K562 (cell line): ENCODE results near the gene C6orf47. TPM values are rescaled to one million over a fixed set of nuclear protein-coding genes. Genes with fewer than 3 reads are reported as not detected.

Experiments
- ATAC-seq: fragments of 200-7000 bp; cut with Tn5 transposase; 3 replicates; pipeline ENCODE4 v1.9.1; 2020; ENCODE audit warnings: moderate library complexity
- BruUV-seq: library from RNA; stranded (reverse); fragments of 400-500 nt; replicated peaks from 2 replicates; lab custom pipeline; 2021; lab: Mats Ljungman, UMichigan
- CTCF ChIA-PET: fragments of 300-600 bp; formaldehyde crosslinking; extraction: SDS; loops from one replicate; lab custom pipeline; 2021; ENCODE audit warnings: low intra/inter-chr PET ratio; lab: Yijun Ruan, JAX
- POLR2A ChIA-PET: fragments of 300-600, 350-650 bp; sonication (Branson Sonifier 250); formaldehyde crosslinking; extraction: SDS; loops from one replicate; lab custom pipeline; 2021; ENCODE audit warnings: antibody characterized with exemption, inconsistent platforms; lab: Yijun Ruan, JAX
- DNase-seq, 4 experiments: peaks; one replicate each; pipeline versions ENCODE4 v3.0.0 to v3.0.0-alpha.2; 2011 to 2018; ENCODE audit warnings: low spot score in 3 of 4, mixed read lengths in 3 of 4; ENCODE audit errors: extremely low read depth in 1 of 4
- FAIRE-seq: peaks from 2 replicates; lab custom pipeline; 2011; peaks lifted over from hg19 to GRCh38; lab: Jason Lieb, UNC
- H2AFZ ChIP-seq: 2 replicates; pipeline ENCODE4 v1.6.0; 2011; ENCODE audit warnings: low read depth, low read length, control low read depth, inconsistent platforms
- H3K27ac ChIP-seq: fragments of 200-600 bp; 3 replicates; pipeline ENCODE4 v1.8.0; 2011; ENCODE audit warnings: low read depth, mild to moderate bottlenecking, control low read depth, inconsistent platforms, low read length, moderate library complexity, mixed read lengths; ENCODE audit errors: extremely low read depth
- H3K27me3 ChIP-seq, 2 experiments: fragments of 300-600 bp in 1 of 2; 2 replicates in 1 of 2; 3 replicates in 1 of 2; pipeline versions ENCODE4 v1.6.0 to v1.8.0; 2011; ENCODE audit warnings: inconsistent platforms in 2 of 2, low read length in 2 of 2, mild to moderate bottlenecking in 1 of 2, mixed read lengths in 1 of 2, moderate library complexity in 1 of 2; ENCODE audit not compliant: control insufficient read depth in 2 of 2, insufficient read depth in 2 of 2
- H3K36me3 ChIP-seq: fragments of 300-600 bp; 3 replicates; pipeline ENCODE4 v1.8.0; 2011; ENCODE audit warnings: mild to moderate bottlenecking, low read length, inconsistent platforms; ENCODE audit not compliant: control insufficient read depth, insufficient read depth
- H3K4me1 ChIP-seq, 2 experiments: fragments of 200-600 bp in 1 of 2; replicated peaks in 1 of 2; 2 replicates in 1 of 2; 3 replicates in 1 of 2; pipeline versions ENCODE4 v1.5.1 to v1.8.0; 2011; ENCODE audit warnings: inconsistent platforms in 2 of 2, low read length in 2 of 2, mild to moderate bottlenecking in 1 of 2, mixed read lengths in 1 of 2, moderate library complexity in 1 of 2; ENCODE audit not compliant: control insufficient read depth in 2 of 2, insufficient read depth in 2 of 2
- H3K4me2 ChIP-seq: 2 replicates; pipeline ENCODE4 v1.6.1; 2011; ENCODE audit warnings: low read length, control low read depth, inconsistent platforms, mixed read lengths; ENCODE audit not compliant: insufficient read depth
- H3K4me3 ChIP-seq: fragments of 200-600 bp; sonication (generic), shearing (Covaris generic); 2 replicates; pipeline ENCODE4 v1.5.1; 2016; ENCODE audit warnings: control low read depth, inconsistent platforms
- H3K79me2 ChIP-seq: fragments of 200-600 bp; 3 replicates; pipeline ENCODE4 v1.8.0; 2011; ENCODE audit warnings: low read length, inconsistent platforms; ENCODE audit not compliant: control insufficient read depth, insufficient read depth
- H3K9ac ChIP-seq, 2 experiments: 2 replicates each; pipeline versions ENCODE4 v1.6.0 to v1.6.1; 2011; ENCODE audit warnings: low read depth in 2 of 2, low read length in 2 of 2, control low read depth in 1 of 2, inconsistent platforms in 1 of 2, mild to moderate bottlenecking in 1 of 2, mixed read lengths in 1 of 2; ENCODE audit not compliant: insufficient read depth in 1 of 2
- H3K9me1 ChIP-seq: one replicate; pipeline ENCODE4 v1.6.0; 2011; ENCODE audit warnings: inconsistent platforms, mild to moderate bottlenecking, low read length, moderate library complexity; ENCODE audit not compliant: control insufficient read depth, insufficient read depth
- H3K9me3 ChIP-seq: replicated peaks from 2 replicates; pipeline ENCODE4 v1.5.1; 2011; ENCODE audit warnings: low read depth, low read length, inconsistent platforms; ENCODE audit not compliant: control insufficient read depth, insufficient read depth
- H4K20me1 ChIP-seq: replicated peaks from 2 replicates; pipeline ENCODE4 v1.6.1; 2011; ENCODE audit warnings: low read length, inconsistent platforms, mixed read lengths; ENCODE audit not compliant: control insufficient read depth, insufficient read depth
- CBX3 ChIP-seq, 2 experiments: IDR thresholded peaks; 1 replicate in 1 of 2; 2 replicates in 1 of 2; pipeline ENCODE4 v1.6.1; 2012; ENCODE audit warnings: inconsistent platforms in 2 of 2, low read length in 2 of 2, borderline replicate concordance in 1 of 2, control low read depth in 1 of 2
- EGR1 ChIP-seq: fragments of 450-650 bp; conservative IDR thresholded peaks from 2 replicates; pipeline ENCODE4 v1.6.1; 2017; ENCODE audit warnings: mild to moderate bottlenecking
- ETS1 ChIP-seq: conservative IDR thresholded peaks from 2 replicates; pipeline ENCODE4 v1.6.1; 2011; ENCODE audit warnings: low read depth, mild to moderate bottlenecking, low read length; ENCODE audit not compliant: control insufficient read depth
- SP1 ChIP-seq: sonication (generic); formaldehyde crosslinking; IDR thresholded peaks from 2 replicates; pipeline ENCODE4 v1.8.1; 2022; ENCODE audit warnings: mild to moderate bottlenecking, missing genetic modification reagents
- SUPT5H ChIP-seq: fragments of 450-650 bp; IDR thresholded peaks from 2 replicates; pipeline ENCODE4 v1.6.1; 2016
- TAF1 ChIP-seq: IDR thresholded peaks from 2 replicates; pipeline ENCODE4 v1.6.1; 2011; ENCODE audit warnings: mild to moderate bottlenecking, low read length, moderate library complexity; ENCODE audit not compliant: insufficient read depth, control insufficient read depth, severe bottlenecking; ENCODE audit errors: extremely low read depth
- TBL1XR1 ChIP-seq, 2 experiments: IDR thresholded peaks; 2 replicates each; pipeline ENCODE4 v1.6.1; 2012; ENCODE audit warnings: improper control_type of control experiment in 2 of 2, low read length in 2 of 2, mild to moderate bottlenecking in 1 of 2
- ZBTB17 ChIP-seq: fragments of 450-650 bp; formaldehyde crosslinking; IDR thresholded peaks from 2 replicates; pipeline ENCODE4 v1.4.0; 2020; ENCODE audit warnings: mild to moderate bottlenecking
- ZNF174 ChIP-seq: fragments of 250-450 bp; sonication (Bioruptor Pico); IDR thresholded peaks from 2 replicates; pipeline ENCODE4 v1.4.0; 2020; ENCODE audit warnings: mild to moderate bottlenecking
- ZNF655 ChIP-seq: fragments of 250-450 bp; sonication (Bioruptor Pico); IDR thresholded peaks from 2 replicates; pipeline ENCODE4 v1.5.0; 2021
- WGBS: fragments of 100-300 bp; shearing (Covaris generic); methylation state at CpG from one replicate; pipeline ENCODE4 v1.1.6; 2016; ENCODE audit warnings: low coverage, mixed read lengths; ENCODE audit not compliant: insufficient coverage; ENCODE audit errors: missing lambda C conversion rate; 5-methylcytosine and 5-hydroxymethylcytosine counted together
- in situ Hi-C: fragments of 300-500 bp; cut with MboI; formaldehyde crosslinking; loops from 4 replicates; pipeline ENCODE4 v1.15.0; 2018; ENCODE audit warnings: inconsistent platforms, mixed read lengths
- intact Hi-C: fragments of 100-400 bp; cut with micrococcal nuclease; formaldehyde crosslinking; loops from 2 replicates; pipeline ENCODE4 v1.14.2; 2022
- polyA plus RNA-seq, 8 experiments: library from polyadenylated mRNA; depleted of rRNA in 4 of 8; stranded (reverse) in 5 of 8; unstranded in 3 of 8; fragments of >200 nt; fragmentation: Nextera tagmentation in 2 of 8; fragmentation: Illumina TruSeq in 1 of 8; extraction: Ambion mirVana in 2 of 8; extraction: Trizol in 1 of 8; gene quantifications; 2 replicates each; pipeline versions ENCODE4 v1.2.1 to v1.2.3, GENCODE V29; 2011 to 2014; ENCODE audit warnings: inconsistent platforms in 1 of 8, missing spikeins in 1 of 8
- total RNA-seq, 7 experiments: library from RNA; depleted of rRNA in 6 of 7; stranded (reverse); fragments of >200 nt in 6 of 7; fragmentation: Illumina TruSeq in 2 of 7; extraction: Trizol in 2 of 7; gene quantifications; 2 replicates each; pipeline versions ENCODE4 v1.2.1 to v1.2.3, GENCODE V29; 2011 to 2021; ENCODE audit warnings: low replicate concordance in 1 of 7
- TF ChIP-seq, protein P1 (sequence below): fragments of 450-650 bp; IDR thresholded peaks from 2 replicates; pipeline ENCODE4 v1.6.1; 2017; ENCODE audit warnings: mild to moderate bottlenecking, moderate library complexity
- TF ChIP-seq, protein P2 (sequence below): fragments of 250-450 bp; sonication (Bioruptor Pico); IDR thresholded peaks from 2 replicates; pipeline ENCODE4 v1.8.0; 2022; ENCODE audit warnings: moderate library complexity, mild to moderate bottlenecking, inconsistent platforms

The C6orf47 gene
- total and polyA plus RNA-seq, 9 of the 15 experiments (the other 6 are each of a cell fraction or from before 2014, with no cell fraction given) = 0.14 to 43.8 (median 27.0) TPM

GRCh38 chr6:31655349-31656237 lies 5.0 kb downstream of the C6orf47 start, which contains the start of gene APOM (continued):
- TF ChIP-seq ETS1 (no peak), SUPT5H (peak; percentile 44; the same call in 1 of the 2 replicates)

- WGBS = 90% methylated on average over 8 of the region's 8 CpGs
- H3K27me3 ChIP-seq = no peaks in the 10 kb centered on the region
- ATAC-seq (no peak), FAIRE-seq (no peak), DNase-seq (no peak)
- peaks cover 59% of the 10 kb centered on the region for H3K36me3 ChIP-seq
- H3K27ac ChIP-seq = no peak overlapping the region
- peaks cover 37 to 38% of the 10 kb centered on the region in 2 experiments for H3K4me1 ChIP-seq
- POLR2A ChIA-PET = interaction anchor here (0.6 to 8.5 kb wide), 14 partner anchors 8 to 209 kb away, joined by 3 to 267 read pairs (median 9); partner anchors contain the start of genes C6orf47, CSNK2B, GPANK1 and LSM2
- H3K9me1 ChIP-seq = no peaks in the 10 kb centered on the region
- in situ Hi-C loops (no loop called here), intact Hi-C loops (no loop called here)
- no peak overlapping the region for H3K9ac ChIP-seq
- no TSS peak for BruUV-seq
- no peak overlapping the region for H3K4me3 ChIP-seq
- no peaks in the 10 kb centered on the region for H3K9me3 ChIP-seq
- peaks cover 10% of the 10 kb centered on the region for H4K20me1 ChIP-seq
- CTCF ChIA-PET = no interaction called here
- H3K4me2 ChIP-seq = no peak overlapping the region
- no peak overlapping the region for H2AFZ ChIP-seq
- peaks cover 85% of the 10 kb centered on the region for H3K79me2 ChIP-seq
- no peak for TF ChIP-seq ZNF655 (CRISPR knock-in tag)
- TF ChIP-seq TAF1 = no peak
- 0 out of 2 replicates have a peak, but pooled peaks have one; percentile 20 for TF ChIP-seq SP1 (CRISPR knock-in tag)
- no peak for TF ChIP-seq TBL1XR1 (IDR thresholded peaks at IDR 0.05; ENCODE audit: low read length in 2 of 2)
- 0 out of 2 replicates have a peak, but pooled peaks have one; percentile 3 for TF ChIP-seq EGR1
- no peak for TF ChIP-seq ZBTB17 (CRISPR knock-in tag)
- TF ChIP-seq ZNF174 (CRISPR knock-in tag) = 0 out of 2 replicates have a peak, but pooled peaks have one; percentile 10
- TF ChIP-seq, protein P1, sequence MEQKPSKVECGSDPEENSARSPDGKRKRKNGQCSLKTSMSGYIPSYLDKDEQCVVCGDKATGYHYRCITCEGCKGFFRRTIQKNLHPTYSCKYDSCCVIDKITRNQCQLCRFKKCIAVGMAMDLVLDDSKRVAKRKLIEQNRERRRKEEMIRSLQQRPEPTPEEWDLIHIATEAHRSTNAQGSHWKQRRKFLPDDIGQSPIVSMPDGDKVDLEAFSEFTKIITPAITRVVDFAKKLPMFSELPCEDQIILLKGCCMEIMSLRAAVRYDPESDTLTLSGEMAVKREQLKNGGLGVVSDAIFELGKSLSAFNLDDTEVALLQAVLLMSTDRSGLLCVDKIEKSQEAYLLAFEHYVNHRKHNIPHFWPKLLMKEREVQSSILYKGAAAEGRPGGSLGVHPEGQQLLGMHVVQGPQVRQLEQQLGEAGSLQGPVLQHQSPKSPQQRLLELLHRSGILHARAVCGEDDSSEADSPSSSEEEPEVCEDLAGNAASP = no peak
- TF ChIP-seq, protein P2, sequence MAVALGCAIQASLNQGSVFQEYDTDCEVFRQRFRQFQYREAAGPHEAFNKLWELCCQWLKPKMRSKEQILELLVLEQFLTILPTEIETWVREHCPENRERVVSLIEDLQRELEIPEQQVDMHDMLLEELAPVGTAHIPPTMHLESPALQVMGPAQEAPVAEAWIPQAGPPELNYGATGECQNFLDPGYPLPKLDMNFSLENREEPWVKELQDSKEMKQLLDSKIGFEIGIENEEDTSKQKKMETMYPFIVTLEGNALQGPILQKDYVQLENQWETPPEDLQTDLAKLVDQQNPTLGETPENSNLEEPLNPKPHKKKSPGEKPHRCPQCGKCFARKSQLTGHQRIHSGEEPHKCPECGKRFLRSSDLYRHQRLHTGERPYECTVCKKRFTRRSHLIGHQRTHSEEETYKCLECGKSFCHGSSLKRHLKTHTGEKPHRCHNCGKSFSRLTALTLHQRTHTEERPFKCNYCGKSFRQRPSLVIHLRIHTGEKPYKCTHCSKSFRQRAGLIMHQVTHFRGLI (CRISPR knock-in tag) = no peak
- TF ChIP-seq CBX3 (IDR thresholded peaks at IDR 0.05; ENCODE audit: borderline replicate concordance in 1 of 2, low read length in 2 of 2) = no peak
Observed at GRCh38 chr6:31654574-31655348, 5.8 kb downstream of the C6orf47 start.
